Effector CD8-positive, alpha-beta T cell (primary cell): ENCODE measurements around the gene RBM33.
A peak's percentile ranks its signal among the peaks of the same experiment; 100 is the strongest.

Source experiments
- DNase-seq: peaks from one replicate; lab custom pipeline; 2025; lab: John Stamatoyannopoulos, UW

Gene RBM33

GRCh38 chr7:155795951-155796350, 151.5 kb downstream of the RBM33 start:
- no peak for DNase-seq

- peak; percentile 47 for DNase-seq
These were observed 152.2 kb downstream of the RBM33 start for GRCh38 chr7:155796381-155797261.

- DNase-seq, result no peak
These were observed 153.1 kb downstream of the RBM33 start for GRCh38 chr7:155797262-155798250.

- no peak for DNase-seq
These were observed 154.4 kb downstream of the RBM33 start for GRCh38 chr7:155798673-155799439.

GRCh38 chr7:155799514-155799913, 155.1 kb downstream of the RBM33 start:
- DNase-seq, result no peak

DNA sequence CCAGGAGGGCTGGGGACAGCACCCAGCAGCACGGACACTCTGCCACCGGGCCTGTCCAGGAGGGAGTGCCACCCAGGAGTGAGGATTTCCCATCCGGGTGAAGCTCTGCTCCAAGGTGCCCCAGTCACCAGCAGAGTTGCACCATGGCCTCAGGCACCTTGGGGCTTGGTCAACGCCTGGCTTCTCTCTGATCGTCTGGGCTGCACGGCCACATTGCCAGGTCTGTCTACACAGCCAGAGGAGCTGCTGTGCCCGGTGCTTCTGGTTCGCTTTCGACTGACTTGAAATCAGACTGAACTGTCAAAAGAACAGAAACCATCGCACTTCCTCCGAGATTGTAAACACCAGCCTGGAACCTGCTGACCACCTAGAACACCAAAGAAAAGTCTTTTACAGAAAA, 155.8 kb downstream of the RBM33 start:
- DNase-seq, result no peak

GRCh38 chr7:155800741-155801267, 156.3 kb downstream of the RBM33 start:
- DNase-seq, result no peak

GRCh38 chr7:155802291-155802690, 157.8 kb downstream of the RBM33 start:
- DNase-seq, result no peak

DNA sequence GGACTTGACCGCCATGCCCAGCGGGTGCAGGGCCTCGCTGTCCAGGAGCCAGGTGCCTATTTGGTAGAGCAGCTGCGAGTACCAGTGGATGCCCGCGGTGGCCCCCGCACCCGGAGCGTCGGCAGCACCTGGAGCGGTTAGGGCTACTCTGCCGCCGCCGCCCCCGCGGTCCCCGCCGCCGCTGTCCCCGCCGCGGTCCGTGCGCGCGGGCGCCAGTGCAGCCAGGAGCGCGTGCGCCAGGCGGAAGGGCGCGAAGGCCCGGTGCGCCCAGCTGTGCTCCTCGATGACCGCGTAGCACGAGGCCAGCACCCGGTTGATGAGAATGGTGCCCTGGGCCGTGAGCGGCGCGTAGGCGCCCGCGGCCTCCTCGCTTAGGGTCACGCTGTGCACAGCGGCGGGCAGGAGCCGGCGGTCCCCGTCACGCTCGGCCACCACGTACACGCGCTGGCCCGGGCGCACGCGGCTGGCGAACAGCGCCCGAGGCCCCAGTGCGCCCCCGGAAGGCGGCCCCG, 158.5 kb downstream of the RBM33 start:
- no peak for DNase-seq

DNA sequence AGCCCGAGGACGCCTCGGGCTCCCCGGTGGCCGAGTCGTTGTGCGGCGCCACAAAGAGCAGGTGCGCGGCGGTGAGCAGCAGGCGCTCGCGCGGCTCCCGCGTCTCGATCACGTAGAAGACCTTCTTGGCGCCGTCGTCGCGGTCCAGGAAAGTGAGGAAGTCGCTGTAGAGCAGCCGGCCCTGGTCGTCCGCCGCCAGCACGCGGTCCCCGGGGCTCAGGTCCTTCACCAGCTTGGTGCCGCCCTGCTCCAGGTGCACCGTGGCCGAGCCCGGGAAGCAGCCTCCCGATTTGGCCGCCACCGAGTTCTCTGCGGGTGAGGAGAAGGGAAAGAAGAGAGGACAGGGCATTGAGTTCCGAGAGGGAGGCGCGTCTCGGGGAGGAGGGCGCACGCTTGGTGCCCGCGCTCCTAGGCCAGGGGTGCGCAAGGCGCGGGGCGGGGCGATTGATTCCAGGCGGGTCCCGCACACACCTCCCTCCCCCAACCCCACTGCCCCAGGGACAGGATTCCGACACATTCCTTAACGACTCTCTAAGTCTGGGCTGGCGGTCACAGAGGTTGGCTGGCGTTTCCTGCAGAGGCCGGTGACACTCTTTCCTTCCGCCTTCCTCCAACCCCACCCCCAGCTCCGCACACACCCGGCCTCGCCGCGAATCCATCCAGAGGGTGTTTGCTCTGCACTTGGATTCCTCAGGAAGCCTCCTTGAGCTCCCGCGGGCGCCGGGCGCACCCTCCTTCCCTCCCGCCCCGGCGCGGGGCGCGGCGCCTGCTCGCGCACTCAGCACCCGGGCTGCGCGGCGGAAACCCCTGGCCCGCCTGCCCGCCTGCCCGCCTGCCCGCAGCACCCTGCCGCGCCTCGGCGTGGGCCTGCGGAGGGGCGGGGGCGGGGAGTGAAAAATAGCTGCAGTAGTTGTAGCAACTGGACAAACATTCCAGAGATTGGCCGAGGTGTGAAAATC, 159.2 kb downstream of the RBM33 start:
- DNase-seq, result no peak

DNA sequence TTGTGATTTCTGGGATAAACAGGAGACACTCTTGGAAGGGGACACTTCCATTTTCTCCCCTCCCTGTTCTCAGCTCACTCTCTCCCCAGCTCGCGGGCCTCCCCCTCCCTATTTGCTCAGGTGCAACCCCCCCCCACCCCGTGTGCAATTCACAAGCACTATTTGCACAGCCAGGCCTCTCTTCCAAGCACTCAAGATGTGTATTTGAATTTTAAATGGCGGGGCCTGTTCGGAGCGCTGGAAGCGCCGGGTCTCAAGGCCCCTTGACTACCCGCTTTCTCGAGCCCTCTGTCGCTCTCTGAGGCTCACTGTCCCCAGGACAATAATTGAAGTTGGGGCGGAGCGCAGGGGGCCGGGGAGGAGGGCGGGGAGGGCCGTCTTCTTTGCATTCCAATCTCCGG, 160.0 kb downstream of the RBM33 start:
- no peak for DNase-seq

DNA sequence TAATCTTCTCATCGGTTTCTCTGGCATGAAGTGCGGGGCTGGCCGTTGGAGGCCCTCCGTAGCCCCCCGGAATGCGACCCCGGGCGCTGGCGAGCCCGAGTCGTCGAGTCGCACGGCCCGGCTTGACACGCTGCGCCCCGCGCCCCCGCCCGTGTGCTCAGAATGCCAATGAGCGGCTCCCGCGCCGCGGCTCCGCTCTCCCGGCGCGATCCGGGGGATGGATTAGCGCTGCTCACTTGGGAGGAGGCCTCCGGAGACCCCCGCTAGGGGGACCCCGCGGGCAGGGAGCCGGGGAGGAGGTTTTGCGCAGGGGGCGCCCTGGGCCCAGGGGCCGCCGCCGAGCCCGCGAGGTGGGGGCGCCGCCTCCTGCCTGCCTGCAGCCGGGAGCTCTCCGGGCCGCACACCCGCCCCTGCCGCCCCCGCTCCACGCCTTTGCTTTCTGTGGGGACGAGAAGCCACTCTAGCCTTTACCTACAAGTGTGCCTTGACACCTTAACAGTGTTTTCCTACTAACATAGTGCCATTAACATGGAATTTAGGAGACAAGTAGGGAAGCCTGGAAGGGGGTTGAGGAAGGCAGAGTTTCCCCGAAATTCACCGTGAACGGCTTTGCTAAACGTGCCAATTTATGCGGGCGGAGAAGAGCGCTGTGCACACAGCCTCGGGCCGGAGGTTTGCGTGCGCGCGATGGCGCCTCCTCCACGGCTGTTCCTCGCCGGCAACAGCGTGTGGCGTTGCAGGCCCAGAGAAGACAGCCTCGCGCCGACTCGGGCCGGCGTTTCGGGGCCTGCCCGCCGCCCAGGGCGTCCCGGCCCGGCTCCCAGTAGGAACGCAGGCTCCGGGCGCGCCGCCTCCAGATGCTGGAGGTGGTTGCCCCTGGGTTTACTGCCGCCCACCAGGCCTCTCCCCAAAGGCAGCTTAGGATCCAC, 160.7 kb downstream of the RBM33 start:
- peak; percentile 31 for DNase-seq

DNA sequence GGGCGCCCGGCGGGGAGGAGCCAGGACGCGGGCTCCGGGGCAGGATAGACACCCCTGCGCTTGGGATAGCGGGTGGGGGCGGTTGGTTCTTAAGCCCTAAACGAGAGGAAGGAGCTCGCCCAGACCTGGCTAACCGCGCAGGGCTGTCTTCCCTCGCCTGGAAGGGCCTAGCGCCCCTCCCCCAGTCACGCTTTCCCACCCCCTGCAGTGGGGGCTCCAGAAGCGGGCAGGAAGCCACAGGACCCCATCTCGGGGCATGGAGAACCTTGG, 161.3 kb downstream of the RBM33 start:
- no peak for DNase-seq

- no peak for DNase-seq
These were observed 161.8 kb downstream of the RBM33 start for GRCh38 chr7:155806096-155806871.

DNA sequence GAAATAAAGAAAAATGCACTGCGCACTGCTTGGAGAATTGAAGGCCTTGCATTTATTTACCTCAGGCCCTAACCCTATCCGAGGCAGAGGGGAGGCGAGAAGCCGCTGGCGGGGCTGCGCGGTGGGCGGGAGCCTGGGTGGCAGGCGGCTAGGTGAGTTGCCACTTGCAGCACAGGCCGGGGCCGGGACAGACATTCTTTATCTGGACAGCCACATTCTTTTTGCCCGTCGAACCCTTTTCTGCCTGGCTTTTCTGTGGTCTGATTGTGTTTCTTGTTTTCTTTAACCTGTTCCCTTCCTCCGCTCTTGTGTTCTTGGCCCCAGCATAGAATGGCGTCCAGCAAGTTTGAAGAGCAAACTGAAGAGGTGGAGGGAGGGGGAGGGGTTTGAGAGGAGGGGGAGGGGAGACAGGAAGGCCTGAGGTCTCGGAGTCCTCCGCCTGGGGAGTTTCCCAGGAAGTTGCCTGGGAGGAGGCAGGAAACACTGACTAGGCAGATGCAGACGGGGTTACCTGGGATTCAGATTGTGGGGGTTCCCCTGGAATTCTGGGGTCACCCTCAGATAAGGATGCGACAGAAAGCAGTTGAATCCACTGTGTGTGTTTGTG, 162.7 kb downstream of the RBM33 start:
- DNase-seq, result no peak

DNA sequence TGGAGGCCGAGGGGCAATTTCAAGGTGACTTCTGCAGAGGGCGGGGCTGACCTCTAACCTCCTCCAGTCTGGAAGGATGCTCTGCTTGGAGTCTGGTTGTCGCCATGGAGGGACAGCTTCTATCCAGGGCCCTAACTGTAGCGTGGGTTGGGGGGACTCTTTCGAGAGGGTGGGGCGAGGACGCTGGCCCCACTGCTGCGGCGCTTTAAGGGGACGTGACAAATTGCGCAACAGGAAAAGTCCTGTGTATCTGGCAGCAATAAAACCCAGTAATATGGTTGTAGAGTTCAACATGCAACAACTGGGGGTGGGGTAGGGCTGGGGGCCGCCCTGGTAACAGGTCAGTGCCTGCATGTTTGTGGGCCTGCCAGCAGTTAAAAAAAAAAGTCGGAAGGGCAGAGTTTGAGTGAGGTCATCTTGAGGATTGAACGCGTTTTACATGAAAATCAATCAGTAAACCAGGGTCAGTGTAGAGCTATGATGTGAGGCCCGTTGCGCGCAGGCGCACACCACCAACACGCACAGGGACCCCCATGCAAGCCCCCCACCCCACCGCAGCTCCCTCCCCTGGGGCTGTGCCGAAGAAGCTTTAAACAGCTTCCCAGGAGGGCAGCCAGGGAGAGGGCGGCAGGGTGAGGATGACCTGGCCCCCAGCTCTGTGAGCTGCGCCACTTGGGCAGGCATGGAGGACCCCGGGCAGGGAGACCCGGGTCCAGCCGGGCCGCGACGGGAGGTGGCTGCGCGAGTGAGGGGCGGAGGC, 163.5 kb downstream of the RBM33 start:
- DNase-seq, result no peak

- no peak for DNase-seq
These were observed 164.3 kb downstream of the RBM33 start for GRCh38 chr7:155808549-155809331.
